Hematopoietic multipotent progenitor cell treated with erythropoietin and hydrocortisone succinate and interleukin-3 and kit ligand, for 8 days (in vitro differentiated cells): ENCODE measurements around the gene HRH4.
A peak's percentile ranks its signal among the peaks of the same experiment; 100 is the strongest.

ENCODE experiments used
- DNase-seq: peaks from one replicate; pipeline ENCODE4 v3.0.0-alpha.2; 2015

Gene HRH4, protein sequence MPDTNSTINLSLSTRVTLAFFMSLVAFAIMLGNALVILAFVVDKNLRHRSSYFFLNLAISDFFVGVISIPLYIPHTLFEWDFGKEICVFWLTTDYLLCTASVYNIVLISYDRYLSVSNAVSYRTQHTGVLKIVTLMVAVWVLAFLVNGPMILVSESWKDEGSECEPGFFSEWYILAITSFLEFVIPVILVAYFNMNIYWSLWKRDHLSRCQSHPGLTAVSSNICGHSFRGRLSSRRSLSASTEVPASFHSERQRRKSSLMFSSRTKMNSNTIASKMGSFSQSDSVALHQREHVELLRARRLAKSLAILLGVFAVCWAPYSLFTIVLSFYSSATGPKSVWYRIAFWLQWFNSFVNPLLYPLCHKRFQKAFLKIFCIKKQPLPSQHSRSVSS

DNA sequence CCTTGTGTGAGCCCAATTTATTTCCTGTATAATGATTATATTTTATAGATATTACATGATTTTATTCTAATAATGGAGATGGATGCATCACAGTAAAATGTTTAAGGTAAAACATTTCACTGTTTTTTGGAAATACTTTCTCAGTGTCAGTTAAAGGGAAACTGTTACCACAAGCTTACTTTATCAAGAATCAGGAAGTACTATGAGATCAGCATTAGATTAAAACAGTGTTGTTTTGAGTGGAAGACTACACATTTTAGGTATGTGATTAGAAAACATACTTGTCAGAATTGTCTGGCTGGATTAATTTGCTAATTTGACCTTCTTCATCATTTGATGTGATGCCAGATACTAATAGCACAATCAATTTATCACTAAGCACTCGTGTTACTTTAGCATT lies at the start of gene HRH4:
TSS of gene HRH4 (plus strand) at position 250 of the 400 bp plus-strand sequence. CDS start at position 342, 92 bp downstream.
- no peak for DNase-seq

DNA sequence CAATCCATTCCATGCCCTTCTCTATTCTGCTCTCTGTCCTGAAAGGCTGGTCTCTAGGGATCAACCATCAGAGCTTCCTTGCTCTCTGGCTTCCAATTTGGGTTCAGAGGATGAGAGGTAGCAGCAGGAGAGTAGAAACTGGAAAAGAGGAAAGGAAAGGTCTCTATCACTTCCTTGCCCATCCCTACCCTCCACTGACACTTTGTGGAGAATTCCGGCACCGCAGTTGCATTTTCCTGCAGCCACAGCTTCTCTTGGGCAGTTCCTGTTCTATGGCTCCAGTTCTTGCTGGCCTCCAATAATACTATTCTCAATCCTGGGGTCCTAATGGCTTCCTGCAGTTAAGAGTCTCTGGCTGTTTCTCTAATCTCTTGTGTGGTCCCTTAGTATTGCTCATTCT lies 47.3 kb upstream of the HRH4 start:
- no peak for DNase-seq

DNA sequence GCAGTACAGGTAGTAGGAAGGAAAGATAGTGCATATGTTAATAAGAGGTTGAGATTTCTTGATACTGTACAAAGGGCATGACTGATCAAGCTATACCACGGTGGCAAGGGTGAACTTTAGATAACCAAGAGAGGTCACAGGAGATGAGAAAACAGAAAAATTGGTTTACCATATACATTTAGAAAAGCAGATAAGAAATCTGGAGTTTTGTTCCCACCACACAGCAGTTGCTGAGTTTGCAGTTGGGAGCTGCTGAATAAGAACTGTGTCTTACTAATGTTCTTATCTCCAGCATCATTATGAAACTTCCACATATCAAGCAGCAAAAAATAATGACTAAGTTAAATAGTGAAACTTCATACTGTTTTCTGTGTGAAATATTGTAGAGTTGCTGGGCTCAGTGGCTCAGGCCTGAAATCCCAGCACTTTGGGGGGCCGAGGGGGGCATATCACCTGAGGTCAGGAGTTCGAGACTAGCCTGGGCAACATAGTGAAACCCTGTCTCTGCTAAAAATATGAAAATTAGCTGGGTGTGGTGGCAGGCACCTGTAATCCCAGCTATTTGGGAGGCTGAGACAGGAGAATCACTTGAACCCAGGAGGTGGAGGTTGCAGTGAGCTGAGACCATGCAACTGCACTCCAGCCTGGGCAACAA lies 46.0 kb upstream of the HRH4 start:
- DNase-seq: no peak

DNA sequence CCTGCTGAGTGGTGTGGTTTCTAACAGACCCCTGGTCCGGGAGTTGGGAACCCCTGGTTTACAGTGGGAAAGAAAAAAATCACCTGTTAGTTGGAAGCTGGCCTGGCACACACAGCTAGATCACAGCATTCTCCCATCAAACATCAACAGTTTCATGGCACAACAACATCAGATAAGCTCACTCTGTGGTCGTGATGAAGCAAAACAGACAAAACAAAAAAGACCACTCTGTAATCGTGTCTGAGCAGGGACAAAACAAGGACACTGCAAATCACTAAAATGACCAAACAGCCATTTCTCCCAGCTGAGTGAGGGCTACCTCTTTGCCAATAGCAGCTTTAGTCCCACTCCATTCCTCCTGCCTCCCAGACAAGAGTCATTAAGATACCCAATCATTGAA lies 43.0 kb upstream of the HRH4 start:
- DNase-seq: peak; percentile 38

DNA sequence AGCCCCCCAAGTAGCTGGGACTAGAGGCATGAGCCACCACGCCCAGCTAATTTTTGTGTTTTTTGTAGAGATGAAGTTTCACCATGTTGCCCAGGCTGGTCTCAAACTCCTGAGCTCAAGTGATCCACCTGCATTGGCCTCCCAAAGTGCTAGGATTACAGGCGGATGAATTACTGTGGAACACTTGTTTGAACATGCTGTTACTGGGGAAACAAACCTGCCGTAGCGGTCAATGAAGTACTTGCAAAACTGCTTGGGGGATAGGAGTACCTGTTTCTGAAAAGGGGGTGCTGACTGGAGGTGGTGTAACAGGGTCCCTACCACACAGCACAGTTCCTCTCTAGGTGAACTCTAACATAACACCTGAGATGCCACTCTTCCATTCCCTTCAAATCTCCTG lies 39.9 kb upstream of the HRH4 start:
- no peak for DNase-seq

DNA sequence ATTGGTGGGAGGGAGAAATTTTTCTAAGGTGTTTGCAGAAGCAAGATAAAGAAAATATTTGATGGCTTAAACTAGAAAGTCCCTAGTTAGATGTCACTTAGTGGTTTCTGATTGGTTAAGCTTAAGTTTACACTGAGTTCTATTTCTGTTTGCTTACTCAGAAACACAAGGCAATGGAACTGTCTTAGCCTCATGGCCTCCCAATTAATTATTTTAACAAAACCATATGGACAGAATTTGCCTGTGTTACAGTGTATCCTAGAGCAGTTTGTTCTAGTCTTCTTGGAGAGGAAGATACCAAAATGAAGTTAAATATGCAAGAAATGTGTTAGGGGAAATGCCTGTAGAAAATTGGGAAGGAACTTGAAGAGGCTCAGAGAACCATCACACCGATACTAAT lies 38.6 kb upstream of the HRH4 start:
- no peak for DNase-seq

DNA sequence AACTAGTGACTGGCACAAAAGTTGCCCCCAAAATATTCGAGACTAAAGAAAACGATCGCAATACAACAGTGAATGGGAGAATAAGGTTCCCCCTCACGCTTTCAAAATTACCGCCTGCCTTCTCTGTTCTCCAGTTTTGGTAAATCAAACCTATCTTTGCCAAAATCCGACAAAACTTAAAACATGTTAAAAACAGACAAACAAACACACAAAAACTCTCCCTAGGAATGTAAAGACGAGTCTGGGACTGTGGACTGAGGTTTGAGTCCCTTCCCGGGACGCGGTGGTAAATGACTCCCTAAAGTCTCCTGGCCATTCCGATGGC lies 34.4 kb upstream of the HRH4 start:
- DNase-seq: no peak

DNA sequence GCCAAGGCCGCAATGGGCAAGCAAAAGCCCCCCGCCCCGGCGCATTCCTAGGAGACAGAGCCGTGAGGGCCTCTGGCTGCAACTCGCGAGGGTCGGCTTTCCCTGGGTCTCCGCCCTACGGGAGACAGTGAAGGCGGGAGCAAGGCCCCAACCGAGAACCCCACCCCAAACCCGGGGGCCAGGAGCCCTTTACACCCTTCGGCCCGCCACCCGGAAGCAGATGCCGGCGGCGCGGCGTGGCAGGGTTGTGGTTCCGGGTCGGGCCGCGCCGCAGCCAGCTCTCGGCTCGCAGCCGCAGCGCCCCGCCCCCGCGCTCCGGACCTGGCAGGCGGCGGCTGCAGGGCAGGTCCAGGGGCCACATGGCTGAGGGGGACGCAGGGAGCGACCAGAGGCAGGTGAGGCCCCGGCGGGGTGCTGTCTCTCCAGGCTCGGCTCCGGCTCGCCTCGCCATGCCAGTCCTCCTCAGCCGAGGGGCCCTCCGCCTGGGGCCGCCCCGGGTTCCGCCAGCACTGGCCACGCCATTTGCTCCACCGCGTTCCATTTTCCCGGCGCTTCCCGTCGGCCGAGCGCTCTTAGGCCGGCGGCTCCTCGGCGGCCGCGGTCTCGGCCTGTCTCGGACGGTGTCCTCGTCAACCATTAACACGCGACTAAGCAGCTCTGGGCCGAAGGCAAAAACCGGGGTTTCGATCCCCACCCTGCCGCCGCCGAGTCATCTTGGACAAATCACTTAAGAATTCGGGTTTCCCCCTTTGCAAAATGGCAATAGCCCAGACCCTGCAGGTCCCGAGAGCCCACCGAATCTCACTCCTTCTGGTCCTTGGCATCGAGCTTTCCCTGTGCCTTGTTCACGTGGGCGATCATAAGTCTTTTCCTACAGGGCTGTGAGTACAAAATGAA lies 33.8 kb upstream of the HRH4 start, which contains the start of gene IMPACT:
TSS of gene IMPACT (plus strand) at position 273 of the 897 bp plus-strand sequence. CDS start at position 360, 87 bp downstream.
- peak; percentile 87 for DNase-seq

DNA sequence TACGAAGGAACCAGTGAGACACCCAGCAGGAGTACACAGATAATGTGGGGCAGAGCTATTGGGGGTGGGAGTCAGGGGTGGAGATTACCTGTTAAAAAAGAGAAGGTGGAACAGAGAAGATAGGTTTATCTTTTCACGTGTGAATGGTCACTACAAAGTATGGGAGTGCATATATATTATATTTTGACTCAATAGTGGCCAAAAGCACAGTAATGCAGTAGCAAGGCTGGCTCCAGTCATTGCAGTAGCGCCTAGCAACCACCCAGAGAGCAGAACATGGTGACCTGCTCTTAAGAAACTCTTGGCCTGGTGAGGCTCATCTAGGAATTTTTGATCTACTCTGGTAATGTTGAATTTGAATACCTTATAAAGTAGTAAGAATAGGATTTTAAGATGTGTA lies 33.0 kb upstream of the HRH4 start:
- peak; percentile 49 for DNase-seq

DNA sequence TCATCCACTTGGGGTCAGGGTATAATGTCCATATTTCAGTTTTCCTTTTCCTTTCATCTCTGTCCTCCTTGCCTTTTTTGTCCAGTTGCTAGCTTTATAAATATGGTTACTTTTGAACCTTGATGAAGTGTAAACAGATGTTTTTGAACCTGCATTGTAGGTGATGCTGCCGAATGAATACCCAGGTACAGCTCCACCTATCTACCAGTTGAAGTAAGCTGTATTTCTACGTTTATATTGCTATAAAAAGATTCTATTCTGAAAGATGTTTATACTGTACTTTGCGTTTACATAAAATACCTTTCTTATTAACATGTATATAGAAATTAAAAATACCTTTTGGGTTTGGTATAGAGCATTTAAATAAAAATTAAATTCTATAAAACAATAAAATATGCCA lies 31.7 kb upstream of the HRH4 start:
- DNase-seq: no peak

DNA sequence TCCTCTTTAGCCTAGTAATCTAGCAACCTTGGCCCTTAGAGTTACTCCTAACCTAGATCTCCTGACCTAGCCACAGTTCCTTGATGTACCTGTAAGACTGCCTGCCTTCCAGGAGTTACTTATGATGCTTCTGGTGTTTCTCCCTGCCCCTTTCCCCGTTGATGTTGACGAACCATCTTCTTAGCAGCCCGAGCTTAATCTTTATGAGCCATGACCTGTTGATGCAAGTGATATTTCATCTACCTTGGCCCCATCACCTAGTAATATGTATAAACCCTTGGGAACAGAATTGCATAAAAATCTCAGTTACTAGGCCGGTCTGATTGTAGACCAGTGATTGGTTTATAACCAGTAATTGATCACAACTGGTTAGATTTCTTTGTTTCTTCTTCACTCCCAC lies 31.2 kb upstream of the HRH4 start:
- no peak for DNase-seq

DNA sequence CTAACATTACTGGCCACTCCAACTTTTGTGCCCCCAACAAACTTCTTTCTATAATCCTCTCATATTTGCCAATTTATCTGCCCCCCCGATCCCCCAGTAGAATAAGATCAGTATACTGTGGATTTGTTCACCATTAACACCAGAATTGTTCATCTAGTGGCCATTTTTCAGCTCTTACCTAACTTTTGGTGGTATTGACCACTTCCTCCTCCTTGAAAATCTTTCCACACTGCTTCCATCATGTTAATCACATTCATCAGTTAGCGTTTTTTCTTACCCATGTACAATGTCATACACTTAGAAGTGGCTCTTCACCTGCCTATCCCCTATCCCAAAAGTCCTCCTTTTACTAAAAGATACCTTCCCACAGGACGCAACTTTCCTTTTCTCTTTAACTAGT lies 27.8 kb upstream of the HRH4 start:
- DNase-seq: no peak

DNA sequence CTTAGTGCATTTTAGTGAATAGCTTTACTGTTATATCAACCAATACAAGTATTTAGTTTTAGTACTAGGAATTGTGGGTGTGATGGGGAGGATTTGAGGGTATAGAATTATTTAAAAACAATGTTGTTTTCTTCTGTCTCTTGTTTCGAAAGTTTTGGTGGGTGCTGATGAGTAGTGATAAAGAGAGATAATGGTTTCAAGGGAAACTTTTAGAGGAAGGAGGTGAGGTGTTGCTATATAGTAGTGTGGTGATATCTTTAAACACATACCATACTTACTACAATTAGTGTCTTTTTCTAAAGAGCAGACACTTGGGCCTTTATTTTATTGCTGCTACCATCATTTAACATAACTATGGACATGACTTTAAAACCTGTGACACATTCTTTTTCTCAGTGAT lies 23.5 kb upstream of the HRH4 start:
- DNase-seq: no peak

DNA sequence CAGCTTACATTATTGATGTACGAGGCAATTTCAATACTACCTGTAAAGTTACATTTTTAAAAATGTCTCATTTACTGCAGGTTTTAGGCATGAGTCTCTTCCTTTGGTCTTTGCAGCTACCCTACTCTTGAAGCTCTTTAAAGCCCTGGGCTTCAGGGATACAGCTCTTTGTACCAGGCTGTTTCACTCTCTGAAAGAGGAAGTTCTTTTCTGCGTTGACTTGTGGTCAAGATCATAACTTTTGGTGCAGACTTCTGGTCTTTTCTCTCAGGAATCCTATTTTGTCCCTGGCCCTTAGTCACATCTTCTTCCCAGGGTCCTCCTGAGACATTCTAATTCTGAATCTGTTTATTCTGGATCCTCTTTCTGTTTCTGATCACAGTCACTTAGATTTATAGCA lies 16.6 kb upstream of the HRH4 start:
- DNase-seq: no peak

DNA sequence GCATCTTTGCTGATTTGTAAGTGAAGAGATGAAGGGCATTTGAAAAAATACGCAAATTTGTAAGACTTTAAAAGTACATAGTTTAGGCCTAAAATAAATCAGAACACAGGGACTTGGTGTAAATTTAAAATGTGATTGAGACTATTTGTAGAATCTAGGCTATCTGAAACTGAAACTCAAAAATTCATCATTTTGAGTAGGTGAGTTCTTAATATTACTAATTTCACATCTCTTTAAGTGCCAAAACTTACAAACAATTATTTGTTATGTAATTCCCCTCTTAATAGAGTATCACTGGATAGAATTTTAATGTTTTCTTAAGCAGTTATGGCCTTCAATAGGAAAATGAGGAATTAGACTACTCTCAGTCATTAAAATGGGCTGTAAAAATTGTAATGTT lies 14.0 kb upstream of the HRH4 start:
- DNase-seq: no peak

DNA sequence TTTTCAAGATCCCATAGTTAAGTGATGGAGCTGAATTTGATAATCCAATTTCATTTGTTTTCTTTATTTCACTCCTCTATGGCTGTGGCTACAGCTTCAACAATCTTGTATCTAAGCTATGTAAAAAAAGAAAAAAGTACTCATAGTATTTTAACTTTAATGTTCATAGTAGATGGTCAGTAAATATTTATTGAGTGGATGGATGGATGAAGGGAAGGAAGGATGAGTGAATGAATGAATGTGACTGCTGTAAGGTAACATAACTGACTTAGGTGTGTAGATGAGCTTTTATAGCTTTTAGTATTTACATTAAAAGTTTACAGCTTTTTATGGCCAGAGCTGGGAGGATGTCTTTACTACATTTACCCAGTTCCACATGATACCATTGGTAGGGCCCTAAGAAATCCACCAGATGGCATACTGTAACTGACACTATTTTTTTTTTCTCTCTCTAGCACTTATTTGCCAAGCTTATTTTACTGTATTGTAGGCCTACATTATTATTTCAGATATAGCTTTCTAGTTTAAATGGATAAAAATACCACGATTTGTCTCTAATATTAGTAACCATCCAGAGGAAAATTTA lies 13.4 kb upstream of the HRH4 start:
- DNase-seq: no peak

DNA sequence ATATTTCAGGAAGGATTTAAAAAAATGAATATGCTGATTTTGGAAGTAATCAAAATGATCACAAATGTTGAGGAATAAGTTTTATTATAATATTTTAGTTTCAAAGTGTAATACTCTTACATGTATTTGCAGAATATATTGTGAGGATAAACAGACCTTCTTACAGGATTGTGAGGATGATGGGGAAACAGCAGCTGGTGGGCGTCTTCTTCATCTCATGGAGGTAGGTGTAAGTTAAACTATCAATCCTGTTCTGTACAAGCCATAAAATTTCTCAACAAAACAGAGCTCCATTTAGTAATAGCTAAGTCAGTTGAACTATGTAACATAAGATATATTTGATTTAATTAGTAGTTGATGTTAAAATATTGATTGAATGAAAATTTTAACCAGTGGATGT lies 12.5 kb upstream of the HRH4 start:
- DNase-seq: no peak

DNA sequence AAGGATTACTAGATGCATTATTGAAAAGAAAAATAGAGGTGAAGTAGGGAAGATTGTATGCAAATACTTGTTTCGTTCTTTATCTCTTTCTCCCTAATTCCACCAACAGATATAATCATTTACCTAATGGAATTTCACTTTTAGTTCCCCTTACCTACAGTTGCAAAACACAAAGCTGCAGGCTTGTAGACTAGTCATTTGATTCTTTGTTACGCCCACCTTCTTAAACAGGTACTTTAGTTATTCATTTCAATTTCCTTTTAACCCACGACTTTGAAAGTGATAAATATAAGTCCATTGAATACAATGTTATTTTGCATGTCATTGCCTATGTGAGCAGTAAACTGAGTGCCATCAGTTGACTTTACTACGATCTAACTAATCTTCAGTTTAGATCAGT lies 3.9 kb upstream of the HRH4 start:
- no peak for DNase-seq

DNA sequence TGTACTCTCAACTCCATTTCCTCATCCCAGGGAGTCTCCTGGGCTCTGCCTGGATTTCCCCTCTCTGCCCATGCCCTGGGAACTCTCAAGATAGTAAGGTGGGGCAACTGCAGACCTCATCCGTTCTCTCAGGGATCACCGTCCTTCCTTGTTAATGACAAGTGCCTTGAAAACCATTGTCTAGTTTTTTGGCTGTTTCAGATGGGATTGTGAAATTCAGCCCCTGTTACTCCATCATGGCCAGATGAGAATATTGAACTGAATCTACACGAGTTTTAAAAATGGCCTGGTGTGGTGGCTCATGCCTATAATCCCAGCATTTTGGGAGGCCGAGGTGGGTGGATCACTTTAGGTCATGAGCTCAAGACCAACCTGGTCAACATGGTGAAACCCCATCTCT lies 665 bp upstream of the HRH4 start:
- DNase-seq: no peak

DNA sequence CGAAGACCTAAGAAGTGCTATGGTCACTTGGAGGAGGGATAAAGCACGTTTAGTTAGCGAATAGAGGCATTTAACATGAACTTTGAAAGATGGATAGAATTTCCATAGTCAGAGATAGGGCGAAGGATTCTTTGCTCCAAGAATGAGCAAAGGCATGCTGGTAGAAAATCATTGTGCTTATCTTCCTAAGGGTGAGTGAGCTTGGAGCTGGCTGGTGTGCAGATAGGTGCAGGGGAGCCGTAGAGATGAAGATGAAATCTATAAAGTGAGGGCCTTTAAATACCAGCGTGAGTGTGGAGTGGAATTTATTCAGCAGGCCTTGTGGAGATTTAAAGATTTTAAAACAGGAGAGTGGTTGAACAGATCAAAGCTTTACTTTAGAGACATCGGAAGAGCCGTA lies 1.6 kb downstream of the HRH4 start:
- no peak for DNase-seq

DNA sequence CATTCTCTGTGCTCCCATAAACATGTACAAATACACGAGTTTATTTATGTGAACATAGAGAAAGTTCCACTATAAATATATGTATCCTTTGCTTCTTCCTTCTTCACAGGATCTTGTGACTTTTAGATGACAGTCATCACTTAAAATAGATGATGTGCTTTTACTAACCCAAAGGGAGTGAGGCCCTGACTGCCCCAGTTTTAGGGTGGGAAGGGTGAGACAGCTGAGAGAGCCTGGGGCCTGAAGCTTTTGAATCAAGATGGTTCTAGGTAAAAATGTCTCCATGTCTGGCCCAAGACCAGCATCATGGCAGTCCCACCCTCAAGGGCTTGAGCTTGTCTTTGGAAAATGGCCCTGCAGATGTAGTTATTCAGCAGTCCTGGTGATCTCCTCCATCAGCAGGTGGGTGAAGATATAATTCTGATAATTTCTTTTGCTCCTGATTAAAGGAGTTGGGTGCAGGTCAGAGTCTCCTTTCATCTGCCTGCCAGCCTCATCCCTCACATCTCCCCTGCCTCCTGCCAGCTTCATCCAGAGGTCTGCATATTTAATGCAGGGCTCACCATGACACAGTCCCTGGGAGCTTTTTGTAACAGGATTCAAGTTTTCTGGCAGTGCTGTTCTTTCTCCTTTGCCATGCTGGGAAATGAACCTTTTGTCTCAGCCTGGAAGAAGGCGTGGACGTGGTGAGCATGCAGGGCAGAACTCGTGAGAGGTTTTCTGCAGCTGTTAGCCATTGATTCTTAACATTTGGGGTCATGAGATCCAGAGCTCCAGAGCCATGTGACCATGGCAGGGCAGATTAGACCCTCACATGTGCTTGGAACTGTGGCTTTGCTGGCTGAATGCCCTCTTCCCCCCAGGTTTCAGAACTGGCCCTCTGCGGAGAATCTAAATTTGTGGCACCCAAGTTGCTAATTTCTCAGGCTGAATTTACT lies 2.7 kb downstream of the HRH4 start:
- DNase-seq: no peak

DNA sequence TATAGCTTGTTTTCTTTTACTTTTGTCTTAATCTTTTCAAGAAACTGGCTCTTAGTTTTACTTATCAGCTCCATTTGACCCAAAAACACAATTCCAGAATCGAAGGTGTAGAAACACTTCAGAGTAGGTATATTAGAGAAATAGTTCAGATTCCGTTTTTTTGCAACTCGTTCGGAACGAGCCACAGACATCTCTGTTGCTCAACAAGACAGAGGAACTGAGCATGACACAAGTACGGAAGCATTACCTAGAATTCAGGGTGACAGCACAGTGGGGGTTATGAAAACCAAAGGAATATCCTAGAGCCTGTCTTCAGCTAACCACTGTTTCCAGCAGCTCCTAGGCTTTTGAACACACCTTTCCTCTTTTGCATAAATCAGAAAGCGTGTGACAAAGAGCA lies 5.0 kb downstream of the HRH4 start:
- no peak for DNase-seq
